K562 (cell line): ENCODE data around the gene TRMT10B. TPM values are rescaled to one million over a fixed set of nuclear protein-coding genes. Genes with fewer than 3 reads are reported as not detected.

ENCODE experiments used
- ATAC-seq: fragments of 200-7000 bp; cut with Tn5 transposase; 3 replicates; pipeline ENCODE4 v1.9.1; 2020; ENCODE audit warnings: moderate library complexity
- BruUV-seq: library from RNA; stranded (reverse); fragments of 400-500 nt; replicated peaks from 2 replicates; lab custom pipeline; 2021; lab: Mats Ljungman, UMichigan
- CTCF ChIA-PET: fragments of 300-600 bp; formaldehyde crosslinking; extraction: SDS; loops from one replicate; lab custom pipeline; 2021; ENCODE audit warnings: low intra/inter-chr PET ratio; lab: Yijun Ruan, JAX
- POLR2A ChIA-PET: fragments of 300-600, 350-650 bp; sonication (Branson Sonifier 250); formaldehyde crosslinking; extraction: SDS; loops from one replicate; lab custom pipeline; 2021; ENCODE audit warnings: antibody characterized with exemption, inconsistent platforms; lab: Yijun Ruan, JAX
- DNase-seq, 4 experiments: peaks; one replicate each; pipeline versions ENCODE4 v3.0.0 to v3.0.0-alpha.2; 2011 to 2018; ENCODE audit warnings: low spot score in 3 of 4, mixed read lengths in 3 of 4; ENCODE audit errors: extremely low read depth in 1 of 4
- FAIRE-seq: peaks from 2 replicates; lab custom pipeline; 2011; peaks lifted over from hg19 to GRCh38; lab: Jason Lieb, UNC
- H2AFZ ChIP-seq: 2 replicates; pipeline ENCODE4 v1.6.0; 2011; ENCODE audit warnings: low read depth, low read length, control low read depth, inconsistent platforms
- H3K27ac ChIP-seq: fragments of 200-600 bp; 3 replicates; pipeline ENCODE4 v1.8.0; 2011; ENCODE audit warnings: low read depth, mild to moderate bottlenecking, control low read depth, inconsistent platforms, low read length, moderate library complexity, mixed read lengths; ENCODE audit errors: extremely low read depth
- H3K27me3 ChIP-seq, 2 experiments: fragments of 300-600 bp in 1 of 2; 2 replicates in 1 of 2; 3 replicates in 1 of 2; pipeline versions ENCODE4 v1.6.0 to v1.8.0; 2011; ENCODE audit warnings: inconsistent platforms in 2 of 2, low read length in 2 of 2, mild to moderate bottlenecking in 1 of 2, mixed read lengths in 1 of 2, moderate library complexity in 1 of 2; ENCODE audit not compliant: control insufficient read depth in 2 of 2, insufficient read depth in 2 of 2
- H3K36me3 ChIP-seq: fragments of 300-600 bp; 3 replicates; pipeline ENCODE4 v1.8.0; 2011; ENCODE audit warnings: mild to moderate bottlenecking, low read length, inconsistent platforms; ENCODE audit not compliant: control insufficient read depth, insufficient read depth
- H3K4me1 ChIP-seq, 2 experiments: fragments of 200-600 bp in 1 of 2; replicated peaks in 1 of 2; 2 replicates in 1 of 2; 3 replicates in 1 of 2; pipeline versions ENCODE4 v1.5.1 to v1.8.0; 2011; ENCODE audit warnings: inconsistent platforms in 2 of 2, low read length in 2 of 2, mild to moderate bottlenecking in 1 of 2, mixed read lengths in 1 of 2, moderate library complexity in 1 of 2; ENCODE audit not compliant: control insufficient read depth in 2 of 2, insufficient read depth in 2 of 2
- H3K4me2 ChIP-seq: 2 replicates; pipeline ENCODE4 v1.6.1; 2011; ENCODE audit warnings: low read length, control low read depth, inconsistent platforms, mixed read lengths; ENCODE audit not compliant: insufficient read depth
- H3K4me3 ChIP-seq: fragments of 200-600 bp; sonication (generic), shearing (Covaris generic); 2 replicates; pipeline ENCODE4 v1.5.1; 2016; ENCODE audit warnings: control low read depth, inconsistent platforms
- H3K79me2 ChIP-seq: fragments of 200-600 bp; 3 replicates; pipeline ENCODE4 v1.8.0; 2011; ENCODE audit warnings: low read length, inconsistent platforms; ENCODE audit not compliant: control insufficient read depth, insufficient read depth
- H3K9ac ChIP-seq, 2 experiments: 2 replicates each; pipeline versions ENCODE4 v1.6.0 to v1.6.1; 2011; ENCODE audit warnings: low read depth in 2 of 2, low read length in 2 of 2, control low read depth in 1 of 2, inconsistent platforms in 1 of 2, mild to moderate bottlenecking in 1 of 2, mixed read lengths in 1 of 2; ENCODE audit not compliant: insufficient read depth in 1 of 2
- H3K9me1 ChIP-seq: one replicate; pipeline ENCODE4 v1.6.0; 2011; ENCODE audit warnings: inconsistent platforms, mild to moderate bottlenecking, low read length, moderate library complexity; ENCODE audit not compliant: control insufficient read depth, insufficient read depth
- H3K9me3 ChIP-seq: replicated peaks from 2 replicates; pipeline ENCODE4 v1.5.1; 2011; ENCODE audit warnings: low read depth, low read length, inconsistent platforms; ENCODE audit not compliant: control insufficient read depth, insufficient read depth
- H4K20me1 ChIP-seq: replicated peaks from 2 replicates; pipeline ENCODE4 v1.6.1; 2011; ENCODE audit warnings: low read length, inconsistent platforms, mixed read lengths; ENCODE audit not compliant: control insufficient read depth, insufficient read depth
- BCOR ChIP-seq: fragments of 450-650 bp; IDR thresholded peaks from 2 replicates; pipeline ENCODE4 v1.6.1; 2016
- CEBPG ChIP-seq, 3 experiments: fragments of 200-800 bp in 1 of 3; sonication (Bioruptor generic) in 1 of 3; sonication (generic) in 1 of 3; formaldehyde crosslinking in 1 of 3; IDR thresholded peaks in 2 of 3; conservative IDR thresholded peaks in 1 of 3; 2 replicates each; pipeline versions ENCODE4 v1.6.1 to v1.8.0; 2016 to 2022; ENCODE audit warnings: missing compliant biosample characterization in 2 of 3, missing genetic modification characterization in 2 of 3, mild to moderate bottlenecking in 1 of 3, missing genetic modification reagents in 1 of 3
- MYC ChIP-seq, 2 experiments: fragments of 250-450 bp in 1 of 2; sonication (Bioruptor Pico) in 1 of 2; IDR thresholded peaks; 2 replicates each; pipeline versions ENCODE4 v1.5.1 to v1.6.1; 2012 to 2021; ENCODE audit warnings: low read depth in 2 of 2, borderline replicate concordance in 1 of 2, improper control_type of control experiment in 1 of 2, low read length in 1 of 2, mild to moderate bottlenecking in 1 of 2, moderate library complexity in 1 of 2
- PTBP1 ChIP-seq: fragments of 200-400 bp; formaldehyde crosslinking; IDR thresholded peaks from 2 replicates; pipeline ENCODE4 v1.6.1; 2017; ENCODE audit warnings: low read depth, low read length
- RBM25 ChIP-seq: fragments of 200-400 bp; formaldehyde crosslinking; IDR thresholded peaks from 2 replicates; pipeline ENCODE4 v1.6.1; 2018; ENCODE audit warnings: low read length, low read depth, moderate library complexity; ENCODE audit not compliant: severe bottlenecking
- SMAD4 ChIP-seq: fragments of 250-450 bp; sonication (Bioruptor Pico); conservative IDR thresholded peaks from 2 replicates; pipeline ENCODE4 v1.8.0; 2021; ENCODE audit warnings: inconsistent platforms, mild to moderate bottlenecking, moderate library complexity
- ZNF12 ChIP-seq: sonication (generic); formaldehyde crosslinking; IDR thresholded peaks from 2 replicates; pipeline ENCODE4 v1.4.0; 2020; ENCODE audit warnings: mild to moderate bottlenecking, missing genetic modification reagents
- ZNF121 ChIP-seq: sonication (generic); formaldehyde crosslinking; conservative IDR thresholded peaks from 2 replicates; pipeline ENCODE4 v1.8.0; 2022; ENCODE audit warnings: missing genetic modification reagents
- WGBS: fragments of 100-300 bp; shearing (Covaris generic); methylation state at CpG from one replicate; pipeline ENCODE4 v1.1.6; 2016; ENCODE audit warnings: low coverage, mixed read lengths; ENCODE audit not compliant: insufficient coverage; ENCODE audit errors: missing lambda C conversion rate; 5-methylcytosine and 5-hydroxymethylcytosine counted together
- in situ Hi-C: fragments of 300-500 bp; cut with MboI; formaldehyde crosslinking; loops from 4 replicates; pipeline ENCODE4 v1.15.0; 2018; ENCODE audit warnings: inconsistent platforms, mixed read lengths
- intact Hi-C: fragments of 100-400 bp; cut with micrococcal nuclease; formaldehyde crosslinking; loops from 2 replicates; pipeline ENCODE4 v1.14.2; 2022
- polyA plus RNA-seq, 8 experiments: library from polyadenylated mRNA; depleted of rRNA in 4 of 8; stranded (reverse) in 5 of 8; unstranded in 3 of 8; fragments of >200 nt; fragmentation: Nextera tagmentation in 2 of 8; fragmentation: Illumina TruSeq in 1 of 8; extraction: Ambion mirVana in 2 of 8; extraction: Trizol in 1 of 8; gene quantifications; 2 replicates each; pipeline versions ENCODE4 v1.2.1 to v1.2.3, GENCODE V29; 2011 to 2014; ENCODE audit warnings: inconsistent platforms in 1 of 8, missing spikeins in 1 of 8
- total RNA-seq, 7 experiments: library from RNA; depleted of rRNA in 6 of 7; stranded (reverse); fragments of >200 nt in 6 of 7; fragmentation: Illumina TruSeq in 2 of 7; extraction: Trizol in 2 of 7; gene quantifications; 2 replicates each; pipeline versions ENCODE4 v1.2.1 to v1.2.3, GENCODE V29; 2011 to 2021; ENCODE audit warnings: low replicate concordance in 1 of 7
- TF ChIP-seq, protein P1 (sequence below): sonication (generic); formaldehyde crosslinking; IDR thresholded peaks from 2 replicates; pipeline ENCODE4 v1.9.0; 2022; ENCODE audit warnings: mild to moderate bottlenecking, missing genetic modification reagents
- TF ChIP-seq, protein P2 (sequence below): fragments of 450-650 bp; IDR thresholded peaks from 2 replicates; pipeline ENCODE4 v1.6.1; 2018; ENCODE audit warnings: mild to moderate bottlenecking, low read depth; ENCODE audit not compliant: partially characterized antibody
- TF ChIP-seq, protein P3 (sequence below): fragments of 250-450 bp; sonication (Bioruptor Pico); IDR thresholded peaks from 2 replicates; pipeline ENCODE4 v1.5.1; 2021; ENCODE audit warnings: mild to moderate bottlenecking
- TF ChIP-seq, protein P4 (sequence below): IDR thresholded peaks from 2 replicates; pipeline ENCODE4 v1.6.1; 2016; ENCODE audit warnings: missing genetic modification characterization, missing compliant biosample characterization

TRMT10B gene
- total and polyA plus RNA-seq, 9 of the 15 experiments (the other 6 are each of a cell fraction or from before 2014, with no cell fraction given) = 2.9 to 13.4 (median 7.0) TPM

DNA sequence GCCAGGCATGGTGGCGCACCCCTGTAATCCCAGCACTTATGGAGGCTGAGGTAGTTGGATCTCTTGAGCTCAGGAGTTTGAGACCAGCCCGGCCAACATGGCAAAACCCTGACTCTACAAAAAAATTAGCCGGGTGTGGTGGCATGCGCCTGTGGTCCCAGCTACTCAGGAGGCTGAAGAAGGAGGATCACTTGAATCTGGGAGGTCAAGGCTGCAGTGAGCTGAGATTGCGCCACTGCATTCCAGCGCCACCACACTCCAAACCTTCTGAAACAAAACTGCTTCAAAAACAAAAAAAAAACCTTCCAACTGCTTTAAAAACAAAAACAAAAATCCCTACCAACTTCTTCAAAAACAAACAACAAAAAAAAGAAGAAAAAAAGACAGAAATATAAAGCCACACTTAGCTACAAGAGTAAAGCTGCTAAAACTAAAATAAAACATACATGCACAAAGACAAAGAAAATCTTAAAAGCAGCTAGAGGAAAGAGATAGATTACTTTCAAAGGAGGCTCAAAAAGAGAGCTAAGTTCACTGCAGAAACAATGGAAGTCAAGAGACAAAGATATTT is 58.4 kb downstream of the TRMT10B start (continued):
- no peak for TF ChIP-seq PTBP1
- TF ChIP-seq, protein P1, sequence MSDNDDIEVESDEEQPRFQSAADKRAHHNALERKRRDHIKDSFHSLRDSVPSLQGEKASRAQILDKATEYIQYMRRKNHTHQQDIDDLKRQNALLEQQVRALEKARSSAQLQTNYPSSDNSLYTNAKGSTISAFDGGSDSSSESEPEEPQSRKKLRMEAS (CRISPR knock-in tag) = no peak
- TF ChIP-seq, protein P2, sequence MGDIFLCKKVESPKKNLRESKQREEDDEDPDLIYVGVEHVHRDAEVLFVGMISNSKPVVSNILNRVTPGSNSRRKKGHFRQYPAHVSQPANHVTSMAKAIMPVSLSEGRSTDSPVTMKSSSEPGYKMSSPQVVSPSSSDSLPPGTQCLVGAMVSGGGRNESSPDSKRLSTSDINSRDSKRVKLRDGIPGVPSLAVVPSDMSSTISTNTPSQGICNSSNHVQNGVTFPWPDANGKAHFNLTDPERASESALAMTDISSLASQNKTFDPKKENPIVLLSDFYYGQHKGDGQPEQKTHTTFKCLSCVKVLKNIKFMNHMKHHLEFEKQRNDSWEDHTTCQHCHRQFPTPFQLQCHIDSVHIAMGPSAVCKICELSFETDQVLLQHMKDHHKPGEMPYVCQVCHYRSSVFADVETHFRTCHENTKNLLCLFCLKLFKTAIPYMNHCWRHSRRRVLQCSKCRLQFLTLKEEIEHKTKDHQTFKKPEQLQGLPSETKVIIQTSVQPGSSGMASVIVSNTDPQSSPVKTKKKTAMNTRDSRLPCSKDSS = peak; percentile 67
- TF ChIP-seq MYC (IDR thresholded peaks at IDR 0.05; ENCODE audit: low read depth, low read length) = no peak
- no peak for TF ChIP-seq MYC (CRISPR knock-in tag; IDR thresholded peaks at IDR 0.05; ENCODE audit: borderline replicate concordance, low read depth)
- TF ChIP-seq, all 486 proteins: peak for 6

DNA sequence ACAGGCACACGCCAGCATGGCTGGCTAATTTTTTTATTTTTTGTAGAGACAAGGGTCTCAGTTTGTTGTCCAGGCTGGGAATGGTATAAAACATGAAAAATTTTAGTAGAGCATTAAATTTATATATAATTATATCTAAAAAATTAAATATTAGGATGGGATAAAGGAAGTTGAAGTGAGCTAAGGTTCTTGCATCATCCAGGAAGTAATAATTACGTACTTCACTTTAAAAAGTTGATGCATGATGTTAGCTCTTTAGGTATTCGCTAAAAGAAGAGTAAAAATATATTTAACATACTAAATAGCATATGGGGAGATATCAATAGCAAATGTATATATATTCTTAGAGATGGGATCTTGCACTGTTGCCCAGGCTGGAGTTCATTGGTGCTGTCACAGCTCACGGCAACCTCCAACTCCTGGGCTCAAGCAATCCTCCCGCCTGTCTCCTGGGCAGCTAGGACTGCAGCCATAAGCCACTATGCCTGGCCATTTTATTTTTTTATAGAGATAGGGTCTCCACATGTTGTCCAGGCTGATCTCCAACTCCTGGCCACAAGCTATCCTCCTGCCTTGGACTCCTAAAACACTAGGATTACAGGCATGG is 59.3 kb downstream of the TRMT10B start:
- ChIA-PET POLR2A (interaction anchor here (0.6 to 1.4 kb wide), 5 partner anchors 10 to 184 kb away, joined by 3 to 4 read pairs (median 3); no protein-coding TSS in a partner anchor), CTCF (interaction anchor here (0.7 kb wide), 1 partner anchor 59 kb away, joined by 3 read pairs; no protein-coding TSS in a partner anchor)
- no peak overlapping the region for H3K4me3 ChIP-seq
- FAIRE-seq = no peak
- no TSS peak for BruUV-seq
- H4K20me1 ChIP-seq = no peaks in the 10 kb centered on the region
- intact Hi-C loops (no loop called here), in situ Hi-C loops (no loop called here)
- H3K4me1 ChIP-seq = no peaks in the 10 kb centered on the region
- peaks cover 47% of the 10 kb centered on the region for H3K79me2 ChIP-seq
- H3K9me1 ChIP-seq = no peaks in the 10 kb centered on the region
- no peaks in the 10 kb centered on the region for H3K27me3 ChIP-seq
- no peak for DNase-seq
- H3K9me3 ChIP-seq = no peaks in the 10 kb centered on the region
- H3K4me2 ChIP-seq = no peak overlapping the region
- peaks cover 17% of the 10 kb centered on the region; the same call in 2 of the 3 replicates for H3K36me3 ChIP-seq
- WGBS = 89% methylated on average over 5 of the region's 5 CpGs
- no peak overlapping the region for H3K9ac ChIP-seq
- no peak overlapping the region for H2AFZ ChIP-seq
- ATAC-seq = peak; percentile 16; the same call in 2 of the 3 replicates
- H3K27ac ChIP-seq = no peak overlapping the region
- TF ChIP-seq, protein P3, sequence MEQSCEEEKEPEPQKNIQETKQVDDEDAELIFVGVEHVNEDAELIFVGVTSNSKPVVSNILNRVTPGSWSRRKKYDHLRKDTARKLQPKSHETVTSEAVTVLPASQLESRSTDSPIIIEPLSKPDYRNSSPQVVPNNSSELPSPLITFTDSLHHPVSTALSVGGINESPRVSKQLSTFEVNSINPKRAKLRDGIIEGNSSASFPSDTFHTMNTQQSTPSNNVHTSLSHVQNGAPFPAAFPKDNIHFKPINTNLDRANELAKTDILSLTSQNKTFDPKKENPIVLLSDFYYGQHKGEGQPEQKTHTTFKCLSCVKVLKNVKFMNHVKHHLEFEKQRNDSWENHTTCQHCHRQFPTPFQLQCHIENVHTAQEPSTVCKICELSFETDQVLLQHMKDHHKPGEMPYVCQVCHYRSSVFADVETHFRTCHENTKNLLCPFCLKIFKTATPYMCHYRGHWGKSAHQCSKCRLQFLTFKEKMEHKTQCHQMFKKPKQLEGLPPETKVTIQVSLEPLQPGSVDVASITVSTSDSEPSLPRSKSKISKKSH (CRISPR knock-in tag) = no peak
- TF ChIP-seq ZNF12 (CRISPR knock-in tag) (no peak), BCOR (peak; percentile 46; the same call in 1 of the 2 replicates), ZNF121 (peak; percentile 90), CEBPG (CRISPR knock-in tag; IDR thresholded peaks at IDR 0.05) (no peak), CEBPG (tag; conservative IDR thresholded peaks at IDR 0.05 in 1 of 2, IDR thresholded peaks at IDR 0.05 in 1 of 2) (peak; percentile 54 to 68; a peak in 3 of 4 replicates), RBM25 (peak; percentile 67), SMAD4 (CRISPR knock-in tag) (0 out of 2 replicates have a peak, but pooled peaks have one; percentile 16)
- TF ChIP-seq, protein P4, sequence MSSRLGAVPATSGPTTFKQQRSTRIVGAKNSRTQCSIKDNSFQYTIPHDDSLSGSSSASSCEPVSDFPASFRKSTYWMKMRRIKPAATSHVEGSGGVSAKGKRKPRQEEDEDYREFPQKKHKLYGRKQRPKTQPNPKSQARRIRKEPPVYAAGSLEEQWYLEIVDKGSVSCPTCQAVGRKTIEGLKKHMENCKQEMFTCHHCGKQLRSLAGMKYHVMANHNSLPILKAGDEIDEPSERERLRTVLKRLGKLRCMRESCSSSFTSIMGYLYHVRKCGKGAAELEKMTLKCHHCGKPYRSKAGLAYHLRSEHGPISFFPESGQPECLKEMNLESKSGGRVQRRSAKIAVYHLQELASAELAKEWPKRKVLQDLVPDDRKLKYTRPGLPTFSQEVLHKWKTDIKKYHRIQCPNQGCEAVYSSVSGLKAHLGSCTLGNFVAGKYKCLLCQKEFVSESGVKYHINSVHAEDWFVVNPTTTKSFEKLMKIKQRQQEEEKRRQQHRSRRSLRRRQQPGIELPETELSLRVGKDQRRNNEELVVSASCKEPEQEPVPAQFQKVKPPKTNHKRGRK = no peak
